Right cardiac atrium (tissue), 5 donors: Measurements from ENCODE around the gene TMEM205. TPM values are rescaled to one million over a fixed set of nuclear protein-coding genes. Genes with fewer than 3 reads are reported as not detected.
"Not testable (repeated sequence)": the region's sequence is repeated elsewhere in the genome, so short reads cannot be mapped to it uniquely, and the experiment has no call there.

Experiments used
- ATAC-seq, 2 donors: fragments of 200-7000 bp; cut with Tn5 transposase; one replicate each; pipeline versions ENCODE4 v1.8.0 to v1.9.1; 2020; ENCODE audit warnings: moderate library complexity in 2 of 2, mild to moderate bottlenecking in 1 of 2
- DNase-seq, 3 donors: peaks; one replicate each; pipeline ENCODE4 v3.0.0-alpha.2; 2020
- H3K27ac ChIP-seq: one replicate; pipeline ENCODE4 v1.5.1; 2013; ENCODE audit warnings: mild to moderate bottlenecking, low read length, control low read depth, moderate library complexity
- H3K27me3 ChIP-seq: one replicate; pipeline ENCODE4 v1.6.1; 2013; ENCODE audit not compliant: control insufficient read depth, insufficient read depth
- H3K4me1 ChIP-seq: one replicate; pipeline ENCODE4 v1.6.1; 2013; ENCODE audit warnings: low read length; ENCODE audit not compliant: control insufficient read depth, insufficient read depth
- H3K4me3 ChIP-seq: one replicate; pipeline ENCODE4 v1.5.1; 2013; ENCODE audit warnings: low read length, control low read depth
- H3K9me3 ChIP-seq: one replicate; pipeline ENCODE4 v1.6.1; 2013; ENCODE audit warnings: low read length; ENCODE audit not compliant: control insufficient read depth
- WGBS: extraction: QIAGEN DNeasy Blood & Tissue Kit; methylation state at CpG from one replicate; pipeline ENCODE4 v1.1.7; 2013; 5-methylcytosine and 5-hydroxymethylcytosine counted together
- intact Hi-C, 4 donors: fragments of 100-400 bp; cut with DNase I; formaldehyde crosslinking; loops; one replicate each; pipeline versions ENCODE4 v1.11.0 to v1.14.0; 2022 to 2023
- polyA plus RNA-seq: library from polyadenylated mRNA; stranded (reverse); fragments of 200-250 nt; gene quantifications from one replicate; pipeline ENCODE4 v1.2.3, GENCODE V29; 2013
- total RNA-seq, 4 donors: library from RNA; stranded (reverse); fragmentation: NEBNext Ultra II Directional; extraction: Animal tissue kit (Norgen Biotek cat#: 25700); gene quantifications; one replicate each; pipeline ENCODE4 v1.2.1, GENCODE V29; 2021
- donor health status: healthy with polysubstance abuse.
- donor health status: DM: no; HTN: yes; CAD: no.
- donor health status: DM: no; HTN: no; CAD: no.
- donor health status: DM: no; HTN: yes; CAD: no; lungs with severe emphysema.
- donor health status: DM: yes; HTN: yes; CAD: no.

The TMEM205 gene
- total and polyA plus RNA-seq, 5 donors, result 92.9 to 149 (median 100) TPM

GRCh38 chr19:11324079-11324661, 21.9 kb downstream of the TMEM205 start:
- Histone ChIP-seq H3K27ac (peak overlapping the region; percentile 68), H3K4me1 (peaks cover 3% of the 10 kb centered on the region), H3K27me3 (no peaks in the 10 kb centered on the region), H3K9me3 (no peaks in the 10 kb centered on the region), H3K4me3 (no peak overlapping the region)
- peak; percentile 94 to 95 for ATAC-seq
- DNase-seq, result peak; percentile 79 to 90 (median 88)
- intact Hi-C loops, result no loop called here
- WGBS, result 25% methylated on average over 10 of the region's 10 CpGs

GRCh38 chr19:11323601-11324078, 22.4 kb downstream of the TMEM205 start:
- Histone ChIP-seq H3K27me3 (no peaks in the 10 kb centered on the region), H3K4me1 (peaks cover 3% of the 10 kb centered on the region), H3K27ac (peak overlapping the region; percentile 68), H3K9me3 (no peaks in the 10 kb centered on the region), H3K4me3 (no peak overlapping the region)
- intact Hi-C loops, result no loop called here
- 63% methylated on average over 5 of the region's 5 CpGs for WGBS
- DNase-seq, result peak in 1 of 3 donors; percentile 32
- ATAC-seq, result no peak

- no peak overlapping the region for H3K27ac ChIP-seq
- WGBS, result 64% methylated on average over 7 of the region's 7 CpGs
Observed at GRCh38 chr19:11322269-11323024, 23.6 kb downstream of the TMEM205 start.

GRCh38 chr19:11321191-11322126, 24.6 kb downstream of the TMEM205 start:
- DNase-seq, result peak in 2 of 3 donors; percentile 42 to 52
- intact Hi-C loops, result no loop called here
- ATAC-seq, result no peak
- H3K27ac ChIP-seq, result no peak overlapping the region
- no peaks in the 10 kb centered on the region for H3K27me3 ChIP-seq
- H3K4me3 ChIP-seq, result no peak overlapping the region
- H3K9me3 ChIP-seq, result no peaks in the 10 kb centered on the region
- WGBS, result 78% methylated on average over 14 of the region's 14 CpGs
- H3K4me1 ChIP-seq, result peaks cover 3% of the 10 kb centered on the region

More at GRCh38 chr19:11322269-11323024, 23.6 kb downstream of the TMEM205 start:
- DNase-seq, result peak in 2 of 3 donors; percentile 2 to 7
- Histone ChIP-seq H3K4me1 (peaks cover 3% of the 10 kb centered on the region), H3K27me3 (no peaks in the 10 kb centered on the region), H3K4me3 (no peak overlapping the region), H3K9me3 (no peaks in the 10 kb centered on the region)
- intact Hi-C loops, result no loop called here
- ATAC-seq, result no peak

- intact Hi-C loops, H3K27ac ChIP-seq, H3K4me1 ChIP-seq, H3K4me3 ChIP-seq, ATAC-seq, H3K9me3 ChIP-seq, H3K27me3 ChIP-seq: not testable (repeated sequence)
- WGBS, result 78% methylated on average over 9 of the region's 9 CpGs
- peak in 2 of 3 donors; percentile 3 to 15 for DNase-seq
Observed at GRCh38 chr19:11320278-11320995, 25.6 kb downstream of the TMEM205 start.

GRCh38 chr19:11306337-11306736, 39.7 kb downstream of the TMEM205 start:
- Histone ChIP-seq H3K4me3 (no peak overlapping the region), H3K27me3 (no peaks in the 10 kb centered on the region), H3K9me3 (no peaks in the 10 kb centered on the region), H3K27ac (no peak overlapping the region), H3K4me1 (no peaks in the 10 kb centered on the region)
- DNase-seq (peak in 1 of 3 donors; percentile 16), ATAC-seq (no peak)
- WGBS, result 79% methylated on average over 9 of the region's 9 CpGs
- intact Hi-C loops, result no loop called here

GRCh38 chr19:11304936-11305335, 41.1 kb downstream of the TMEM205 start:
- H3K4me1 ChIP-seq, result no peaks in the 10 kb centered on the region
- H3K4me3 ChIP-seq, result no peak overlapping the region
- intact Hi-C loops, result no loop called here
- no peaks in the 10 kb centered on the region for H3K27me3 ChIP-seq
- H3K9me3 ChIP-seq, result no peaks in the 10 kb centered on the region
- no peak for ATAC-seq
- DNase-seq, result no peak
- no peak overlapping the region for H3K27ac ChIP-seq
- WGBS, result 92% methylated on average over 5 of the region's 5 CpGs

GRCh38 chr19:11300811-11301120, 45.3 kb downstream of the TMEM205 start:
- DNase-seq (peak in 1 of 3 donors; percentile 14), ATAC-seq (no peak)
- Histone ChIP-seq H3K9me3 (no peaks in the 10 kb centered on the region), H3K27ac (no peak overlapping the region), H3K4me3 (no peak overlapping the region), H3K27me3 (no peaks in the 10 kb centered on the region), H3K4me1 (no peaks in the 10 kb centered on the region)
- intact Hi-C loops, result no loop called here
- WGBS, result 76% methylated on average over 11 of the region's 11 CpGs

GRCh38 chr19:11299946-11300810, 45.9 kb downstream of the TMEM205 start:
- H3K9me3 ChIP-seq, result no peaks in the 10 kb centered on the region
- H3K27me3 ChIP-seq, result no peaks in the 10 kb centered on the region
- 70% methylated on average over 8 of the region's 8 CpGs for WGBS
- H3K27ac ChIP-seq, result no peak overlapping the region
- intact Hi-C loops, result loop anchor here in 3 of 4 donors (5.0 to 10.0 kb wide), 3 partner anchors 37 to 147 kb away; partner anchors contain the start of gene RAB3D (in 1 of the 3)
- no peaks in the 10 kb centered on the region for H3K4me1 ChIP-seq
- ATAC-seq (no peak), DNase-seq (peak in 2 of 3 donors; percentile 5 to 27)
- no peak overlapping the region for H3K4me3 ChIP-seq
